SK-N-SH treated with all-trans-retinoic acid at 6 μM for 48 hours (cell line): Measurements from ENCODE around the gene APBA2.
"Not testable (repeated sequence)": the region's sequence is repeated elsewhere in the genome, so short reads cannot be mapped to it uniquely, and the experiment has no call there.

ENCODE experiments used
- ATAC-seq: fragments of 200-7000 bp; cut with Tn5 transposase; 3 replicates; pipeline ENCODE4 v1.9.1; 2020; ENCODE audit warnings: mild to moderate bottlenecking, moderate library complexity
- ARNTL ChIP-seq: fragments of 450-650 bp; formaldehyde crosslinking; IDR thresholded peaks from 2 replicates; pipeline ENCODE4 v1.5.0; 2020; ENCODE audit warnings: low read depth, mild to moderate bottlenecking, moderate library complexity, borderline replicate concordance
- CSDC2 ChIP-seq: fragments of 250-450 bp; sonication (Bioruptor Pico); IDR thresholded peaks from 2 replicates; pipeline ENCODE4 v1.5.0; 2020; ENCODE audit warnings: mild to moderate bottlenecking, moderate library complexity
- ESRRG ChIP-seq: fragments of 250-450 bp; sonication (Bioruptor Pico); IDR thresholded peaks from 2 replicates; pipeline ENCODE4 v1.6.1; 2021; ENCODE audit warnings: mild to moderate bottlenecking
- OSR1 ChIP-seq: fragments of 250-450 bp; sonication (Bioruptor Pico); IDR thresholded peaks from 2 replicates; pipeline ENCODE4 v1.8.0; 2022; ENCODE audit warnings: moderate library complexity, mild to moderate bottlenecking, inconsistent platforms
- PPARA ChIP-seq: fragments of 250-450 bp; sonication (Bioruptor Pico); IDR thresholded peaks from 2 replicates; pipeline ENCODE4 v1.5.0; 2020; ENCODE audit warnings: mild to moderate bottlenecking, borderline replicate concordance
- ZNF8 ChIP-seq: fragments of 450-650 bp; formaldehyde crosslinking; IDR thresholded peaks from 2 replicates; pipeline ENCODE4 v1.5.0; 2020; ENCODE audit warnings: mild to moderate bottlenecking, moderate library complexity
- TF ChIP-seq, protein P1 (sequence below): fragments of 250-450 bp; sonication (Bioruptor Pico); IDR thresholded peaks from 2 replicates; pipeline ENCODE4 v1.5.0; 2020; ENCODE audit warnings: mild to moderate bottlenecking, moderate library complexity
- TF ChIP-seq, protein P2 (sequence below): fragments of 250-450 bp; sonication (Bioruptor Pico); IDR thresholded peaks from 2 replicates; pipeline ENCODE4 v1.8.0; 2021; ENCODE audit warnings: low read depth, mild to moderate bottlenecking, moderate library complexity, borderline replicate concordance

Gene APBA2

DNA sequence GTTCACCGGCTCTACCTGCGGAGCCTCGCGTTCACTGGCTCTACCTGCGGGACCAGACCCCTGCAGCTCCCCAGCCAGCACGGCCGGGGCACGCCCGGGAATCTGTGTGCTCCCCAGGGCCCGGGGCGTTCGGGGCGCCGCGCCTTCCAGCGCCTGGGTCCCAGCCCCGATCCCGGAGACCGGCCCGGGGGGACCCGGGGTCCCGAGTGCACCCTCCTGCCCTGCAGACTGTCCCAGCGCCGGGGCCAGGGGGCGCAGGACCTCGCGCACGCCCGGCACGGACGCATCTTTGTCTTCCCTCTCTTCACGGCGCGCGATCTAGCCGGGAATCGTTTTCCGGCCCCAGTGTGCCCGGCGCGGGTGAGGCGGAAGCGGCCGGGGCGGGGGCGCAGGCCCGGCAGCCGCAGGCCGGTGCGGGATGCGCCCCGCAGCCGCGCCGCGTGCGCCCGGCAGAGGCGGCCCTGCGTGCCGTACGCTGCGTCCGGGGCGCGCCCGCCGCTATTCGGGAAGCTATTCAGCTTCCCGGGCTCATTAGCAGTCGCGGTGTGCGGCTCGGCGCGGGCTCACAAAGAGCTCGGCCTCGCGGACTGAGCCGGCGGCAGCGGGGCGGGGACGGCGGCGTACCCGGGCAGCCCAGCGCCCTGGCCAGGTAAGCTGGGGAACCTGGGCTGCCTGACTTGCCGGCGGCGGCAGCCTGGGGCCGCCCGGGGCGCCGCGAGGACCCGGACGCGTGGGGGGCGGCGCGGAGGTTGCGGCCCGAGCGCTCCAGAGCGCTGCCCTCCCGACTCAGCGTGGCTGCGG lies at the start of gene APBA2:
Gene APBA2 (plus strand): TSS at position 345 of the 801 bp plus-strand sequence. CDS start 167,911 bp downstream, outside the sequence.
- peak; percentile 54 for ATAC-seq
- no peak for TF ChIP-seq ESRRG (CRISPR knock-in tag)
- TF ChIP-seq CSDC2 (CRISPR knock-in tag): no peak
- no peak for TF ChIP-seq ZNF8 (CRISPR knock-in tag)

DNA sequence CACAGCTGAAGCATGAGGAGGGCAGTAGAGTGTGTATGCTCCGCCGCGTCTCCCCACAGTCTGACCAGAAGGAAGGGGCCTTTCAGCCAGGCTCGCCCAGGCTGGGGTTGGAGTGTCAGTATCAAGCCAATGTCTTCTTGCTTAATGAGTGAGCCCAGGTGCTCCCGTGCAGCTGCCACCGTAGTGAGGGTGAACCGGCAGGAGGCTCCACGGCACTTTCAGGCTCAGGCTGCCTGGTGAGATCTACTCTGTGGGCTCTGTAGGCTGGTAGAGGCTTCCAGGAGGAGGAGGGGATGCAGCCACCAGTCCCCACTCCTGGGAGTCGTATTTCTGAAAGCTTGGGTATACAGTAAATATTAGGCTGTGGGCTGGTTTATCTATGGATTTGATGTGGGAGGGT lies 45.5 kb upstream of the APBA2 start:
- not testable (repeated sequence) for ATAC-seq

DNA sequence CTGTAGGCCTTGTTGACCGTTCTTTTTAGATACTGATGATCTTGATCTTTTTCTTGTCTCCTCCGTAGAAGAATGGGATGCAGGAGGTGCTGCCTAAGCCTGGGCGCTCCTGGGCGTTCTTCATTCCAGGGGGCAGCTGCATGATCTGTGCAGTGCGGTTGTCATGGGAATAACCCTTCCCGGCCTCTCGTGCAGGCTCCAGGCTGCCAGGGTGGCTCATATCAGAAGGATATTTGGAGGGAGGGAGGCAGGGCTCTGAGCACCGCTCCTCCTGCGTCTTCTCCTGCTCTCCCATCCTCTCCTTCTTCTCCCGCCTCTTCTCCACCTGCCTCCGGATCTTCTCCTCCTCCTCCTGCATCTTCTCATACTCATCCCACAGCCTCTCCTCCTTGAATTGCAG lies 43.6 kb upstream of the APBA2 start:
- ATAC-seq: not testable (repeated sequence)

DNA sequence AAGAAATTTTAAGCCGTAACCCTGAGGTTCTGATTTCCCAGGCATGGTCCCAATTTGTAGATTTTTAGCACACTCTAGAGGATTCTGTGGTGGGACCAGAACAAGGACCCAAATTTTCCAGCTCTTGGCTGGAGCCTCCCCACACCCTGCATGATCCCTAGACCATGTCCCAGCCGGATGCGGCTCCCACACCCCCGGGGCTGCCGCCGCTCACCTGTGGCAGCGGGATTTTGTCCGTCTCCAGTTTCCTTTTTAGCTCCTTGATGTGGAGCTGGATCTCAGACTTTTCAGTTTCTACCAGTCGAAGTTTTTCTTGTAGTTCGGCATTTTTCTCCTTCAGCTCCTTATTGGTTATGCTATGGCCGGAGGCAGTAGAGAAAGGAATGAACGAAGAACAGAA lies 42.3 kb upstream of the APBA2 start:
- not testable (repeated sequence) for ATAC-seq

DNA sequence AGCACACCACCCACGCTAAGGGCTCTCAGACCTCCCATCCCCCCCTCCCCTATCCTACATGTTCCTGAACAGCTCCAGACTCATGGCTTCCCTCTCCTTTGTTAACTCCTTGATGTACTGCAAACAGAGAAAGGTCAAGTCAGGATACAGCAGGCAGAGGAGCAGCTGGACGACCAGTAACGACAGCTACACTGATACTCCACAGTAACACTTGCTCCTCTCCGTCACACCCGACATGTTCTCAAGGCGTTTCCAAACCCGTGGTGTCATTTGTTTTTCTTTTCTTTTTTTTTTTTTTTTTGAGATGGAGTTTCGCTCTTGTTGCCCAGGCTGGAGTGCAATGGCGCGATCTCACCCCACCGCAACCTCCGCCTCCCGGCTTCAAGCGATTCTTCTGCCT lies 41.6 kb upstream of the APBA2 start:
- not testable (repeated sequence) for ATAC-seq

DNA sequence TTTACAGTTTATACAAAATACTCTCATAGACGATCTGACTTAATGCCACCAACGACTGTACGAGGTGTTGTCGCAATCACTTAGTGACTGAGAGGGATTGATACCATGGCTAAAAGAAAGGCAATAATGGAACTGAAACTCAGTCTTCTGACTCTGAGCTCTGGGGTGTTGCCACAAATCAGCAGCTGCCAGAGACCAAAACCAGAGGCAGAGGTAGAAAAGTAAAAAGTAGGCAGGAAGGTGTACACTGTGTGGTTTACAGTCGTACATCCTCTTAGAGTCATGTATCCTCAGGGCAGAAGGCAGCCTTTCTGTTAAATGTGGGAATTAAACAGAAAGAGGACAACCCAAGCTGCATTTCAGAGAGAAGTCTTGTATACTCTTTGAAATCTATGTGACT lies 38.5 kb upstream of the APBA2 start:
- not testable (repeated sequence) for ATAC-seq

DNA sequence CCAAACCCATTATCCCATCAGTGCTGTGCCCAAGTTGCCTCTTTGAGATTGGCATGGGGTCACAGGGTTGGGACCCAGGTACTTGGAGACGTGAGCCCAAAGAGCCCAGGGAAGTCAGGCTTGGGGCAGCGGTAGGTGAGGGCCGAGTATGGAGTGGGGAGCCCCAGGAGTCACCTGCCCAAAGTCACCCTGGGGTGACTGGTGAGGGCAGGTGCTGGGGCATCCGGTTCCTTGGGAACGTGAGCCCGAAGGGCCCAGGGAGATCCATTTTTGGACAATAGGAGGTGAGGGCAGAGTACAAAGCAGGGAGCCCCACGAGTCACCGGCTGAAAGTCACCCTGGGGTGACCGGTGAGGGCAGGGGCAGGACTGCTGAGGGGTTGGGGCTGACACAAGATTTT lies 37.8 kb upstream of the APBA2 start:
- not testable (repeated sequence) for ATAC-seq

DNA sequence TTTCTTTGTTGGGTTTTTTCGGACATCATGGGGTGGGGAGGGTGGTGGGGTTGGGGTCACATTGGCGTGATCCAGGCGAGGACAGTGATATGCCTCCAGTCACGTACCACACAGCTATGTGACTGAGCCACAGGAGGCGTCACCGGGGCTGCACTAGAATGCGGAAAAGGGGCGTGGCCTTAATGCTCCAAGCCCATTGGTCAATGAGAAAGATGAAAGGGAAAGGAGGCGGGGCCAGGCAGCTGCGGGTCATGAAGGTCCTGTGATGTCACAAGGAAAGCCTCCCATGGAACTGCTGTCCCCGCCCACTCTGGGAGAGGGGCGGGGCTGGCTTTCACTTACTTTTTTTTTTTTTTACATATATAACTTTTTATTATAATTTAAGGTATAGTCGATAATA lies 37.3 kb upstream of the APBA2 start, which contains the start of gene GOLGA6L7:
Gene GOLGA6L7 (minus strand): TSS at position 124 of the 400 bp plus-strand sequence. CDS start 95 bp downstream, at position 29.
- ATAC-seq: not testable (repeated sequence)

DNA sequence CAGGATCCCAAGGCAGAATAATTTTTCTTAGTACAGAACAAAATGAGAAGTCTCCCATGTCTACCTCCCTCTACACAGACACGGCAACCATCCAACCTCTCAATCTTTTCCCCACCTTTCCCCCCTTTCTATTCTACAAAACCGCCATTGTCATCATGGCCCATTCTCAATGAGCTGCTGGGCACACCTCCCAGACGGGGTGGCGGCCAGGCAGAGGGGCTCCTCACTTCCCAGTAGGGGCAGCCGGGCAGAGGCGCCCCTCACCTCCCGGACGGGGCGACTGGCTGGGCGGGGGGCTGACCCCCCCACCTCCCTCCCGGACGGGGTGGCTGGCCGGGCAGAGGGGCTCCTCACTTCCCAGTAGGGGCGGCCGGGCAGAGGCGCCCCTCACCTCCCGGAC lies 36.5 kb upstream of the APBA2 start:
- ATAC-seq: not testable (repeated sequence)

DNA sequence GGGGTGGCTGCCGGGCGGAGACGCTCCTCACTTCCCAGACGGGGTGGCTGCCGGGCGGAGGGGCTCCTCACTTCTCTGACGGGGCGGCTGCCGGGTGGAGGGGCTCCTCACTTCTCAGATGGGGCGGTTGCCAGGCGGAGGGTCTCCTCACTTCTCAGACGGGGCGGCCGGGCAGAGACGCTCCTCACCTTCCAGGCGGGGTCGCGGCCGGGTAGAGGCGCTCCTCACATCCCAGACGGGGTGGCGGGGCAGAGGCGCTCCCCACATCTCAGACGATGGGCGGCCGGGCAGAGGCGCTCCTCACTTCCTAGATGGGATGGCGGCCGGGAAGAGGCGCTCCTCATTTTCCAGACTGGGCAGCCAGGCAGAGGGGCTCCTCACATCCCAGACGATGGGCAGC lies 36.0 kb upstream of the APBA2 start:
- not testable (repeated sequence) for ATAC-seq

DNA sequence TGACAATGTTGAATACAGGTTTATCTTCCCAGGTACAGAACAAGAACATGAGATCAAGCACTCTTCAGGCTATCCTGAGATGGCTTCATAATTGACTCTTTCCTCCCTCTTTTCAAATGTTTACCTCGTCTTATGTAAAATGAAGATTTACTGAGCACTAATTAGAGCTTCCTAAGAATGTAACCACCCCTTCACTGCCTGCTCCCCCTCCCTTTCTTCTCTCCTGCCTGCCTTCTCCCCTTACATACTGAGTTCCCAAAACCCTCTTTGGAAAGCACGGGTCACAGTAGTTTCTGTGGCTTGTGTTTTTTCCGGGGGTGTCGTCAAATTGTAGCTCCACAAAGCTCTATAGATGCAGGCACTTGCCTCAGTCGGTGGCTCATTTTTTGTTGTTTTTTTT lies 32.1 kb upstream of the APBA2 start:
- not testable (repeated sequence) for ATAC-seq

DNA sequence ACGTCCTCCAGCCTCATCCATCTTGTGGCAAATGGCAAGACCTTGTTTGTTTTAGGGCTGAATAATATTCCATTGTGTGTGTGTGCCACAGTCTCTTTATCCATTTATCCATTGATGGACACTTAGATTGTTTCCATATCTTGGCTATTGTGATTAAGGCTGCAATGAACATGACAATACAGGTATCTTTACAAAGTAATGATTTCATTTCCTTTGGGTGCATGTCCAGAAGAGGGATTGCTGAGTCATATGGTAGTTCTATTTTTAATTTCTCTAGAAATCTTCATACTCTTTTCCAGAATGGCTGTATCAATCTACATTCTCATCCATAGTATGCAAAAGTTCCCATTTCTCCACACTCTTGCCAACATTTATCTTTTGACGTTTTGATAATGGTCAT lies 31.2 kb upstream of the APBA2 start:
- ATAC-seq: not testable (repeated sequence)

DNA sequence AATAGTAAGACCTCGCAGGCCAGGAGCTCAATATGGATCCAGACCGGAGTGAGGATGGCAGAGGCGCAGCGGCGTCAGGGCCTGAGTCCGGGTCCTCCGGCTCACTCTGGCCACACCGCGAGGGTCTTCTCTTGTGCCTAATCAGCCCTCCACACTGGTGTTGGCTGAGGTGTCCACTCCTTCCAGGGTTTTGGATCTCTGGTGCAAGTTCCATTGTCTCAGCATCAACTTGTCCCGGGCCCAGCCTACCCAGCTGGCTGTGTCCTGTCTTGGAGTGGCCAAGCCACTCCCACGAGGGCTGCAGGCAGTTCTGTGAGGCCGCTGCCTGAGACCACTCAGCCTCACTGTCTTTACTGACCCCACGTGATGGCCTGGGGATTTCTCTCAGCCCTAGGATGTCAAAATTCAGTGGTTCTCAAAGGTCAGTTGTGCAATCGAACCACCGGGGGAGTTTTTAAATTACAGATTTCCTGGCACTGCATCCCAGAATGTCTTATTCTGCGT lies 24.7 kb upstream of the APBA2 start:
- ATAC-seq: no peak
- no peak for TF ChIP-seq ESRRG (CRISPR knock-in tag)
- no peak for TF ChIP-seq OSR1
- TF ChIP-seq PPARA (CRISPR knock-in tag): no peak
- TF ChIP-seq ARNTL (CRISPR knock-in tag): no peak
- no peak for TF ChIP-seq CSDC2 (CRISPR knock-in tag)
- TF ChIP-seq, protein P1, sequence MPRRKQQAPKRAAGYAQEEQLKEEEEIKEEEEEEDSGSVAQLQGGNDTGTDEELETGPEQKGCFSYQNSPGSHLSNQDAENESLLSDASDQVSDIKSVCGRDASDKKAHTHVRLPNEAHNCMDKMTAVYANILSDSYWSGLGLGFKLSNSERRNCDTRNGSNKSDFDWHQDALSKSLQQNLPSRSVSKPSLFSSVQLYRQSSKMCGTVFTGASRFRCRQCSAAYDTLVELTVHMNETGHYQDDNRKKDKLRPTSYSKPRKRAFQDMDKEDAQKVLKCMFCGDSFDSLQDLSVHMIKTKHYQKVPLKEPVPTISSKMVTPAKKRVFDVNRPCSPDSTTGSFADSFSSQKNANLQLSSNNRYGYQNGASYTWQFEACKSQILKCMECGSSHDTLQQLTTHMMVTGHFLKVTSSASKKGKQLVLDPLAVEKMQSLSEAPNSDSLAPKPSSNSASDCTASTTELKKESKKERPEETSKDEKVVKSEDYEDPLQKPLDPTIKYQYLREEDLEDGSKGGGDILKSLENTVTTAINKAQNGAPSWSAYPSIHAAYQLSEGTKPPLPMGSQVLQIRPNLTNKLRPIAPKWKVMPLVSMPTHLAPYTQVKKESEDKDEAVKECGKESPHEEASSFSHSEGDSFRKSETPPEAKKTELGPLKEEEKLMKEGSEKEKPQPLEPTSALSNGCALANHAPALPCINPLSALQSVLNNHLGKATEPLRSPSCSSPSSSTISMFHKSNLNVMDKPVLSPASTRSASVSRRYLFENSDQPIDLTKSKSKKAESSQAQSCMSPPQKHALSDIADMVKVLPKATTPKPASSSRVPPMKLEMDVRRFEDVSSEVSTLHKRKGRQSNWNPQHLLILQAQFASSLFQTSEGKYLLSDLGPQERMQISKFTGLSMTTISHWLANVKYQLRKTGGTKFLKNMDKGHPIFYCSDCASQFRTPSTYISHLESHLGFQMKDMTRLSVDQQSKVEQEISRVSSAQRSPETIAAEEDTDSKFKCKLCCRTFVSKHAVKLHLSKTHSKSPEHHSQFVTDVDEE (CRISPR knock-in tag): no peak
- TF ChIP-seq, protein P2, sequence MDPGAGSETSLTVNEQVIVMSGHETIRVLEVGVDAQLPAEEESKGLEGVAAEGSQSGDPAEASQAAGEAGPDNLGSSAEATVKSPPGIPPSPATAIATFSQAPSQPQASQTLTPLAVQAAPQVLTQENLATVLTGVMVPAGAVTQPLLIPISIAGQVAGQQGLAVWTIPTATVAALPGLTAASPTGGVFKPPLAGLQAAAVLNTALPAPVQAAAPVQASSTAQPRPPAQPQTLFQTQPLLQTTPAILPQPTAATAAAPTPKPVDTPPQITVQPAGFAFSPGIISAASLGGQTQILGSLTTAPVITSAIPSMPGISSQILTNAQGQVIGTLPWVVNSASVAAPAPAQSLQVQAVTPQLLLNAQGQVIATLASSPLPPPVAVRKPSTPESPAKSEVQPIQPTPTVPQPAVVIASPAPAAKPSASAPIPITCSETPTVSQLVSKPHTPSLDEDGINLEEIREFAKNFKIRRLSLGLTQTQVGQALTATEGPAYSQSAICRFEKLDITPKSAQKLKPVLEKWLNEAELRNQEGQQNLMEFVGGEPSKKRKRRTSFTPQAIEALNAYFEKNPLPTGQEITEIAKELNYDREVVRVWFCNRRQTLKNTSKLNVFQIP (CRISPR knock-in tag): no peak
- TF ChIP-seq, all 23 proteins: peak for 0

DNA sequence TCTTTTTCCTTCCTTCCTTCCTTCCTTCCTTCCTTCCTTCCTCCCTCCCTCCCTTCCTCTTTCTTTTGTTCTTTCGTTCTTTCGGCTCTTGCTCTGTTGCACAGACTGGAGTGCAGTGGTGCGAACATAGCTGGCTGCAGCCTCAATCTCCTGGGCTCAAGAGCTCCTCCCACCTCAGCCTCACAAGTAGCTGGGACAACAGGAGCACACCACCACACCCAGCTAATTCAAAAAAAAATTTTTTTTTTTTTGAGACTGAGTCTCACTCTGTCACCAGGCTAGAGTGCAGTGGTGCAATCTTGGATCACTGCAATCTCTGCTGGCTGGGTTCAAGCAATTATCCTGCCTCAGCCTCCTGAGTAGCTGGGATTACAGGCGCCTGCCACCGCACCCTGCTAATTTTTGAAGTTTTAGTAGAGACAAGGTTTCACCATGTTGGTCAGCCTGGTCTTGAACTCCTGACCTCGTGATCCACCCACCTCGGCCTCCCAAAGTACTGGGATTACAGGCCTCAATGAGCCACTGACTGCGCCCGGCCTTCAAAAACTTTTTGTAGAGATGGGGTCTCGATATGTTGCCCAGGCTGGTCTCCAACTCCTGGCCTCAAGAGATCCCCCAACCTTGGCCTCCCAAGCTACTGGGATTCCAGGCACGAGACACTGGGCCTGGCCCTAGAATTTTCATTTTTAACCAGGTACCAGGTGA lies 24.0 kb upstream of the APBA2 start:
- ATAC-seq: not testable (repeated sequence)
